ENCODE measurements around the gene RXRA. TPM values are rescaled to one million over a fixed set of nuclear protein-coding genes. Genes with fewer than 3 reads are reported as not detected.

The RXRA gene
- total and polyA plus RNA-seq, 10 of the 15 experiments (the other 5 are each of a cell fraction or from before 2014, with no cell fraction given) = 0.89 to 36.8 (median 11.1) TPM

GRCh38 chr9:134459573-134459972, 133.3 kb downstream of the RXRA start:
- Histone ChIP-seq H3K4me2 (ENCODE audit: control insufficient read depth, insufficient read depth) (no peak overlapping the region), H2AFZ (ENCODE audit: control insufficient read depth, low read depth, low read length) (no peak overlapping the region), H3K79me2 (ENCODE audit: control insufficient read depth, insufficient read depth, low read length) (no peaks in the 10 kb centered on the region), H3K27ac (ENCODE audit: control insufficient read depth, insufficient read depth) (no peak overlapping the region), H3K9me3 (replicated peaks; ENCODE audit: control insufficient read depth, insufficient read depth, low read length) (no peaks in the 10 kb centered on the region; the same call in 2 of the 3 replicates), H3K36me3 (ENCODE audit: control insufficient read depth in 2 of 2, insufficient read depth in 2 of 2, low read length in 1 of 2) (no peaks in the 10 kb centered on the region), H3K4me3 (no peak overlapping the region), H4K20me1 (ENCODE audit: control insufficient read depth, insufficient read depth) (no peaks in the 10 kb centered on the region), H3K9ac (ENCODE audit: control insufficient read depth, insufficient read depth, low read length) (no peak overlapping the region), H3K4me1 (ENCODE audit: control insufficient read depth, insufficient read depth, low read length) (no peaks in the 10 kb centered on the region), H3K27me3 (replicated peaks in 1 of 2; ENCODE audit: control insufficient read depth in 2 of 2, insufficient read depth in 2 of 2, low read length in 1 of 2) (no peaks in the 10 kb centered on the region)
- ChIA-PET RAD21 (ENCODE audit: unreplicated experiment) (no interaction called here), POLR2A (no interaction called here), SMC1A (ENCODE audit: uncharacterized antibody, unreplicated experiment) (no interaction called here), CTCF (no interaction called here)
- in situ Hi-C loops (cut with MboI) = no loop called here
- 44% methylated on average over 10 of the region's 10 CpGs for WGBS (ENCODE audit: insufficient coverage, insufficient replicate concordance, low lambda C conversion rate, missing lambda C conversion rate)
- ATAC-seq (no peak), DNase-seq (ENCODE audit: low read depth, low spot score) (no peak), FAIRE-seq (no peak)
- BruUV-seq (replicated peaks) = no TSS peak
- intact Hi-C loops (cut with micrococcal nuclease; ENCODE audit: unreplicated experiment) = no loop called here
- TF ChIP-seq EP300 (IDR thresholded peaks at IDR 0.05; ENCODE audit: borderline replicate concordance in 1 of 2, control insufficient read depth in 1 of 2, low read depth in 2 of 2, low read length in 2 of 2) (no peak), SUPT20H (IDR thresholded peaks at IDR 0.05; ENCODE audit: borderline replicate concordance, control insufficient read depth, low read depth, low read length) (no peak), KAT2A (conservative IDR thresholded peaks at IDR 0.05; ENCODE audit: control insufficient read depth, low read depth, low read length) (no peak), ZNF687 (IDR thresholded peaks at IDR 0.05) (no peak), NFIC (IDR thresholded peaks at IDR 0.05; ENCODE audit: low read depth, low read length) (no peak), SIX5 (IDR thresholded peaks at IDR 0.05; ENCODE audit: low read depth, low read length, severe bottlenecking) (no peak), MTA3 (IDR thresholded peaks at IDR 0.05; ENCODE audit: borderline replicate concordance, low read length) (no peak), IKZF2 (IDR thresholded peaks at IDR 0.05) (no peak), ZNF24 (IDR thresholded peaks at IDR 0.05) (no peak), EED (IDR thresholded peaks at IDR 0.05; ENCODE audit: low read depth) (no peak), ZNF207 (IDR thresholded peaks at IDR 0.05; ENCODE audit: borderline replicate concordance) (no peak), USF2 (IDR thresholded peaks at IDR 0.05; ENCODE audit: borderline replicate concordance, low read depth, low read length) (no peak), USF1 (IDR thresholded peaks at IDR 0.05; ENCODE audit: borderline replicate concordance, extremely low read length, insufficient read depth, low read depth, low read length) (no peak), CBX3 (IDR thresholded peaks at IDR 0.05; ENCODE audit: borderline replicate concordance, low read depth) (no peak), EGR1 (IDR thresholded peaks at IDR 0.05; ENCODE audit: borderline replicate concordance in 1 of 2, low read depth in 2 of 2, low read length in 2 of 2) (no peak), CHD2 (IDR thresholded peaks at IDR 0.05; ENCODE audit: borderline replicate concordance, low read depth, low read length) (no peak), SREBF1 (IDR thresholded peaks at IDR 0.05; ENCODE audit: low read length) (no peak), ZNF217 (IDR thresholded peaks at IDR 0.05) (no peak)
- TF ChIP-seq, protein P1, sequence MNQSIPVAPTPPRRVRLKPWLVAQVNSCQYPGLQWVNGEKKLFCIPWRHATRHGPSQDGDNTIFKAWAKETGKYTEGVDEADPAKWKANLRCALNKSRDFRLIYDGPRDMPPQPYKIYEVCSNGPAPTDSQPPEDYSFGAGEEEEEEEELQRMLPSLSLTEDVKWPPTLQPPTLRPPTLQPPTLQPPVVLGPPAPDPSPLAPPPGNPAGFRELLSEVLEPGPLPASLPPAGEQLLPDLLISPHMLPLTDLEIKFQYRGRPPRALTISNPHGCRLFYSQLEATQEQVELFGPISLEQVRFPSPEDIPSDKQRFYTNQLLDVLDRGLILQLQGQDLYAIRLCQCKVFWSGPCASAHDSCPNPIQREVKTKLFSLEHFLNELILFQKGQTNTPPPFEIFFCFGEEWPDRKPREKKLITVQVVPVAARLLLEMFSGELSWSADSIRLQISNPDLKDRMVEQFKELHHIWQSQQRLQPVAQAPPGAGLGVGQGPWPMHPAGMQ (IDR thresholded peaks at IDR 0.05; ENCODE audit: borderline replicate concordance) = no peak

All from GM12878 (cell line).